Skeletal muscle satellite cell (primary cell): ENCODE measurements around the gene GAS7.

ENCODE experiments used
- H3K27me3 ChIP-seq: 2 replicates; pipeline ENCODE4 v1.7.0; 2013; ENCODE audit warnings: low read length; ENCODE audit not compliant: control insufficient read depth, insufficient read depth
- H3K36me3 ChIP-seq: 2 replicates; pipeline ENCODE4 v1.7.0; 2013; ENCODE audit warnings: mild to moderate bottlenecking, control low read depth, low read length; ENCODE audit not compliant: insufficient read depth
- H3K4me1 ChIP-seq: 2 replicates; pipeline ENCODE4 v1.7.0; 2013; ENCODE audit warnings: low read length; ENCODE audit not compliant: control insufficient read depth, insufficient read depth
- H3K4me2 ChIP-seq: 2 replicates; pipeline ENCODE4 v1.7.0; 2013; ENCODE audit warnings: mild to moderate bottlenecking, low read length
- H3K4me3 ChIP-seq: 2 replicates; pipeline ENCODE4 v1.7.0; 2013; ENCODE audit warnings: low read length
- H3K9ac ChIP-seq: 2 replicates; pipeline ENCODE4 v1.7.0; 2013; ENCODE audit warnings: mild to moderate bottlenecking, low read depth, low read length, moderate library complexity
- H3K9me3 ChIP-seq: replicated peaks from 2 replicates; pipeline ENCODE4 v1.7.0; 2013; ENCODE audit warnings: mild to moderate bottlenecking, control low read depth, low read length

Gene GAS7

DNA sequence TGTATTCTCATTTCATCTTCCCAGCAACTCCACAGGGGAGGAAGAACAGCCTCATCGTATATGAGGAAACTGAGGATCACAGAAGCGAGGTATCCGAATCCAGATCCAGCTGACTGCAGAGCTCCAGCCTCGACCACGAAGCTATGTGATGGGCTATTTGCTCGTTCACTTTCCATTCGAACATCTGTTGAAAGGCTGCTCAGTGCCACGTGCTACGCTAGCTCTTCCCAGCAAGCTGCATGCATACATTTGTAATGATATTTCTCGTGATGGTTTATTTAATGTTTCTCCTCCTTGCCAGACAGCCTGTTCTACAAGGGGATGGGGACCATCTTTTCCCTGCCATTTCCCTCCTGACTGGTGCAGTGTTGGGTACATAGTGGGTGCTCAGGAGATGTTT is 244.9 kb downstream of the GAS7 start:
- no peaks in the 10 kb centered on the region for H3K4me1 ChIP-seq
- H3K9me3 ChIP-seq, result no peaks in the 10 kb centered on the region
- H3K27me3 ChIP-seq, result no peaks in the 10 kb centered on the region
- no peak overlapping the region for H3K4me2 ChIP-seq
- H3K36me3 ChIP-seq, result no peaks in the 10 kb centered on the region
- H3K9ac ChIP-seq, result no peak overlapping the region
- no peak overlapping the region for H3K4me3 ChIP-seq

DNA sequence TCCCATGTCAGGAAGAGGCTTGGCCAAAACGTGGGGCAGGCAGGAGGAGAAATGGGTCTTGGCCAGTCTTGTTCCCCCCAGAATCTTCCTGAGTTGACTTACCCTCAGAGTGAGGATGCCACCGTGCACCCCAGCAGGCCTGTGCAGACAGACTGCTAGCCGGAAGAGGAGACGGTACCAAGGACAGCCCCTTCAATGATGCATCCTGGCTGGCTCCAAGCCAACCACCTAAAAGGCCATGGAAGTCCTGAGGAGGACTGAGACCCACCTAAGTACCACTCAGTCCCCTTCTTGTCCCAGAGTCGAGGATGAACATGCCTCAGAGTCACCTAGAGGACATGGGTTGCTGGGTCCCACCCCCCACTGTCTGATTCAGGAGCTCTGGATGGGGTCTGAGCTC is 246.6 kb downstream of the GAS7 start:
- no peak overlapping the region for H3K4me2 ChIP-seq
- H3K27me3 ChIP-seq, result no peaks in the 10 kb centered on the region
- H3K36me3 ChIP-seq, result no peaks in the 10 kb centered on the region
- no peaks in the 10 kb centered on the region for H3K9me3 ChIP-seq
- no peaks in the 10 kb centered on the region for H3K4me1 ChIP-seq
- H3K4me3 ChIP-seq, result no peak overlapping the region
- H3K9ac ChIP-seq, result no peak overlapping the region

DNA sequence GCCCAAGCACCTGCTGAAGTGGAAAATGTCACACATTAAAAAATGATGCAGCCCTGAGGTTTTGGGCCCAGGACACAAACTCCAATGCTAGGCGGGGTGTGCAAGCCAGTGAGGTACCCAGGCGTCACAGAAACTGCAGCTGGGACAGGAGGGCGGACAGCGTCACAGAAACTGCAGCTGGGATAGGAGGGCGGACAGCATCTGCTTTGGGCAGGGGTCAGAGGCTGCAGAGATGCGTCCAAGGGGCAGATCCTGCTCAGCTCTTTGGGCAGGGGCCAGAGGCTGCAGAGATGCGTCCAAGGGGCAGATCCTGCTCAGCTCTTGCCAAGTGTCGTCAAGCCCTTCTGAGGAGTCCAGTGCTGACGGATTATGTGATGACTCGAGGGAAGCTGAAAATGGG is 249.5 kb downstream of the GAS7 start:
- H3K9ac ChIP-seq, result no peak overlapping the region
- no peaks in the 10 kb centered on the region for H3K27me3 ChIP-seq
- H3K36me3 ChIP-seq, result no peaks in the 10 kb centered on the region
- H3K9me3 ChIP-seq, result no peaks in the 10 kb centered on the region
- H3K4me2 ChIP-seq, result no peak overlapping the region
- H3K4me3 ChIP-seq, result no peak overlapping the region
- no peaks in the 10 kb centered on the region for H3K4me1 ChIP-seq

DNA sequence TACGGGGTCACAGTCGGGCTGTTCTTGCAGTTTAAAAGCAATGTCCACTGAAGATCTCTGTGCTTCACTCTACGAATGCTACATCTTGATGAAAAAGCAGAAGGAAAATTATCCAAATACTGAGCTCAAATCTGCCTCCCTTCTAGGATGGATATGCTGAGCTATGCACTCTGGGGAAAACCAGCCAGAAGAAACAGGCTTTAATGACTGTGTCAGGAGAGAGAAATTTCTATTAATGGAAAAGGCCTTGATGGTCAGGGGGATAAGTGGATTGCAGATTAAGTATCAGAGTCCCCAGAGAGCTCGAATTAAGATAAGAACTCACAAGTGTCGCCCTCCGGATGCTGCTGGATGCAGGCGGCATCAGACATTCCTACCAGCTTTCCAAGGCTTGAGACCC is 253.7 kb downstream of the GAS7 start:
- Histone ChIP-seq H3K4me3 (no peak overlapping the region), H3K4me2 (no peak overlapping the region), H3K27me3 (no peaks in the 10 kb centered on the region), H3K9ac (no peak overlapping the region), H3K4me1 (no peaks in the 10 kb centered on the region), H3K9me3 (no peaks in the 10 kb centered on the region), H3K36me3 (no peaks in the 10 kb centered on the region)

DNA sequence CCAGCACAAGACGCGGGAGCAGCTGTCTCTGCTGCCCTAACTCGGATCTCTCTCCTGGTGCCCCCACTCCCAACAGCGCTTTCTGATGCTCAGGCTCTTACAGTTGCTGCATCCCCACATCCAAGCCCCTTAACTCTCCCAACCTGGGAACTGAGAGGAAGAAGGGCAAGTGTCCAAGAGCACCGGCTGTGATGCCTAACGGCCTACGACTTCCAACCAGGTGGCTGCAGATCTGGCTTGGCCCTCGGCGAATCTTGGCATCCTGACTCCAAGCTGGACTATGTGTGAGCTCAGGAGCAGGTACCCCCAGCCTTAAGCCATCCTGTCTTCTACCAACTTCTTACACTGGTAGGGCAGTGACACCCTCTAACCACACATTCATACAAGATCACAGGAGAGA is 255.1 kb downstream of the GAS7 start:
- no peak overlapping the region for H3K9ac ChIP-seq
- H3K27me3 ChIP-seq, result no peaks in the 10 kb centered on the region
- no peaks in the 10 kb centered on the region for H3K9me3 ChIP-seq
- no peak overlapping the region for H3K4me2 ChIP-seq
- H3K4me3 ChIP-seq, result no peak overlapping the region
- H3K4me1 ChIP-seq, result no peaks in the 10 kb centered on the region
- H3K36me3 ChIP-seq, result no peaks in the 10 kb centered on the region

DNA sequence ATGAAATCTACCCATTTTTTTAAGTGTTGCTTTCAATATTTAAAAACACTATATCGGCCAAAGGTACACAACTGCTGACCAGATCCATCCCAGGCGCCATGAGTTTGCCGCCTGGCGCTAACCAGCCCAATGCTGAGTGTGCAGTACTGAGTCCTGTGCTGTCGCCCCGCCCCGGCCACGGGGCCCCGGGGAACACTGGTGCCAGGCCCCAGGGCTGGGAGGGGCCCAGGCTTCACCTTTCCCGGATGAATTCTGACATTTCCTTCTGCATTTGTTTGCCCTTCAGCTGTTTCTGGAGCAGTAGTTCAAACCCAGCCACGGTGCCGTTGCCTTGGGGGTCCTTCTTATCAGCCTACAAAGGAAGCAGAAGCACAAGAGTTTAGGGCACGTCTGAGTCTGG is 255.5 kb downstream of the GAS7 start:
- Histone ChIP-seq H3K9me3 (no peaks in the 10 kb centered on the region), H3K4me2 (no peak overlapping the region), H3K27me3 (no peaks in the 10 kb centered on the region), H3K9ac (no peak overlapping the region), H3K4me3 (no peak overlapping the region), H3K4me1 (no peaks in the 10 kb centered on the region), H3K36me3 (no peaks in the 10 kb centered on the region)

DNA sequence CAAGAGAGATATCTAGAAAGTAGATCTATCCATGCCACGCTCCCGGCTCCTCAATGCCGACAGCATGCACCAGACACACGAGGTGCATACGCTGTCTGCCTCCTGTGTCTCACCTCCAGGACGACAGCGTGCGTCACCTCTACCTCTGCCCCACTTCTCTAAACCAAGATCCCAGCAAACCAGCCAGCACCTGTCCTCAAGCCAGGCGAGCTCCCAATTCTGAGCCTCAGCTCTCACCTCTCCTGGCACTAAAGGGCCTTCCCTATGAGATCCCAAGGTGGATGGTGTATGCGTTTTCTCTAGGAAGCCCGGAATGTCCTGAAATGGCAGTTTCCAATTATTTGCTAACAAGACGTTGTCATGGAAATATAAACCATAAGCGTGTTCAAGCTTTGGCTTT is 257.1 kb downstream of the GAS7 start:
- Histone ChIP-seq H3K36me3 (no peaks in the 10 kb centered on the region), H3K4me2 (no peak overlapping the region), H3K4me3 (no peak overlapping the region), H3K9me3 (no peaks in the 10 kb centered on the region), H3K4me1 (peaks cover 9% of the 10 kb centered on the region), H3K27me3 (no peaks in the 10 kb centered on the region), H3K9ac (no peak overlapping the region)

DNA sequence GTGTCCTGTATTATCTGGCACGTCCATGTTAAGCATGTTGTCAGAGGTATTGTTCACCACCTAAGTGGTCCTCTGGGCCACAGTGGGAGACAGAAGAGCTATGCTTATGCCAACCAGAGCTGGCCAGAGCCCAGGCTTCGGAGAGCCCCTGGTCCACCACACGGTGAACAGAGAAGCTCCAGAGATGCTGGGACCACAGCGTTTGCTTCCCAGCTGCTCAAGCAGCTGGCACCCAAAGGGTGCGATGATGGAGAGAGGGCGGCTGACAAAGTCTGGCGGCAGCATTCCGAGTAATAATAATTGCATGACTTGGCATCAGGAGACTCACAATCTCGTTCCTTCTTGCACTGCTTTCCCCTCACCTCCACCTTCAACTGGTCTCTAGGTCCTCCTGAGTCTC is 257.6 kb downstream of the GAS7 start:
- Histone ChIP-seq H3K27me3 (no peaks in the 10 kb centered on the region), H3K36me3 (no peaks in the 10 kb centered on the region), H3K9ac (no peak overlapping the region), H3K4me1 (peaks cover 9% of the 10 kb centered on the region), H3K4me2 (no peak overlapping the region), H3K9me3 (no peaks in the 10 kb centered on the region), H3K4me3 (no peak overlapping the region)

DNA sequence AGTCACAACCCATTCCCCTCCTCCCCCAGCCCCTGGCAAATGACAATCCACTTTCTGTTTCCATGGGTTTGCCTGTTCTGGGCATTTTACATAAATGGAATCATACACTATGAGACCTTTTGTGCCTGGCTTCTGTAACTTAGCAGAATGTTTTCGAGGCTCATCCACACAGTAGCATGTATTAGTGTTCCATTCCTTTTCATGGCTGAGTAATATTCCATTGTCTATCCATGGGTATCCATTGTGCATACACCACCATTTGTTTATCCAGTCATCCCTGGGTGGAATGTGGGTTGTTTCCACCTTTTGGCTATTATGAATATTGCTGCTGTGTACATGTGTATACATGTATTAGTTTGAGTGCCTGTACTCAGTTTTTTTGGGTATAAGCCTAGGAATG is 259.6 kb downstream of the GAS7 start:
- peaks cover 9% of the 10 kb centered on the region for H3K4me1 ChIP-seq
- H3K4me3 ChIP-seq, result no peak overlapping the region
- no peaks in the 10 kb centered on the region for H3K9me3 ChIP-seq
- H3K4me2 ChIP-seq, result no peak overlapping the region
- no peak overlapping the region for H3K9ac ChIP-seq
- no peaks in the 10 kb centered on the region for H3K27me3 ChIP-seq
- H3K36me3 ChIP-seq, result no peaks in the 10 kb centered on the region

DNA sequence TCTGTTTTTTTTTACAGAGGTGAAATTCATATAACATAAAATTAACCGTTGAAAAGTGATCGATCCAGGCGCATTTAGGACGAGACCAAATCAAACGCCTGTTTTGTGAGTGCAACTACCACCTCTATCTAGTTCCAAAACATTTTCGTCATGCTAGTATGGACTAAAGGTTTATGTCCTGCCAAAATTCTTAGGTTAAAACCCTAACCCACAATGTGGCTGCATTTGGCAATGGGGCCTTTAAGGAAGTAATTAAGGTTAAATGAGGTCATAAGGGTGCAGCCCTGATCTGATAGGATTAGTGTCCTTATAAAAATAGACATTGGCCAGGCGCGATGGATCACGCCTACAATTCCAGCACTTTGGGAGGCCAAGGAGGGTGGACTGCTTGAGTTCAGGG is 260.5 kb downstream of the GAS7 start:
- Histone ChIP-seq H3K27me3 (no peaks in the 10 kb centered on the region), H3K4me1 (peaks cover 9% of the 10 kb centered on the region), H3K36me3 (no peaks in the 10 kb centered on the region), H3K4me2 (no peak overlapping the region), H3K9ac (no peak overlapping the region), H3K9me3 (no peaks in the 10 kb centered on the region), H3K4me3 (no peak overlapping the region)

DNA sequence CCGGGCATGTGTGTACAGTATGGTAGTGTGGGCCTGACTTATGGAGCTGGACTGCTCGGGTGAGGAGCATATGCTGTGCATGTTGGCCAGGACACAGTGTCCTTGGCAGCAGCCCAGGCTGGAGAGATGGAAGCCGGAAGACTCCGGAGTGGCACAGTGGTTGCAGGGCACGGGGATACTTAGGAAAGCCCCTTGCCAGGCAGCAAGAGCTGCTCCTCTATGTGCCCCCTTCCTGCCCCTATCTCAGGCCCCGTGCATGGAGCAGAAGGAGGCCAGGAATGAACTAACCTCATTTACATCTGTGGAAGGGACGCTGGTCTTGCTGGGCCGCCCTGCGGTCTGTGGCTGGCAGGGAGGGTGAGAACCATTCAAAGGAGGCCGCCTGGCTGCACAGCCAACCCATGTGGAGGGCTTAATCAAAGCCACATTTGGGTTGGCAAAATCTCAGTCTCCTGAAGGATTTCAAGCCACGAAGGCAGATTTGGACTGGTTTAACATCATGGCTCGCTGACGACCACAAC is 261.1 kb downstream of the GAS7 start:
- peak overlapping the region; percentile 40 for H3K4me2 ChIP-seq
- H3K4me3 ChIP-seq, result no peak overlapping the region
- H3K36me3 ChIP-seq, result no peaks in the 10 kb centered on the region
- peaks cover 9% of the 10 kb centered on the region for H3K4me1 ChIP-seq
- no peaks in the 10 kb centered on the region for H3K27me3 ChIP-seq
- no peaks in the 10 kb centered on the region for H3K9me3 ChIP-seq
- H3K9ac ChIP-seq, result no peak overlapping the region

DNA sequence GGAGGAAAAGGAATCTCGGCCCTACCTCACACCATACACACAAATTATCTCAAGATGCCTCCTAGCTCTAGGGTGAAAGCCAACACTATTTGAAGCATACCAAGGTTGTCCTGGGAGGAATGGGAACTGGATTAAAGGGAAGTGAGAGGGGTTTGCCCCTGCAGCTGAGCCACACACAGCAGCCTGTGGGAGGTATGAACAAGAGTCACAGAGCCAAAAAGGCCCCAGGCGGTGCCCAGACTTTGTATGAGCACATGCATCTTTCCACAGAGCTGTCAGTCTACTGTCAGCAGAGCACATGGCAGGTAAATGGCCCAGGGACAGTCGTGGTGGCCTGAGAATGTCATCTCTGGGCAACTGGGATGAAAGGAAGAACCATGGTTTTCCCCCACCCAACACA is 262.3 kb downstream of the GAS7 start:
- peaks cover 9% of the 10 kb centered on the region for H3K4me1 ChIP-seq
- H3K4me3 ChIP-seq, result no peak overlapping the region
- no peaks in the 10 kb centered on the region for H3K27me3 ChIP-seq
- no peaks in the 10 kb centered on the region for H3K9me3 ChIP-seq
- H3K4me2 ChIP-seq, result no peak overlapping the region
- H3K9ac ChIP-seq, result no peak overlapping the region
- no peaks in the 10 kb centered on the region for H3K36me3 ChIP-seq
